Heart left ventricle (tissue), 16 donors: ENCODE results near the gene VAC14. TPM values are rescaled to one million over a fixed set of nuclear protein-coding genes. Genes with fewer than 3 reads are reported as not detected.

Experiments
- ATAC-seq, 4 donors: fragments of 200-7000 bp; cut with Tn5 transposase; one replicate each; pipeline ENCODE4 v1.9.1; 2020 to 2022; ENCODE audit warnings: moderate library complexity in 4 of 4, mild to moderate bottlenecking in 3 of 4, moderate number of reproducible peaks in 1 of 4
- DNase-seq, 5 donors: peaks; one replicate each; pipeline ENCODE4 v3.0.0-alpha.2; 2020
- H3K27ac ChIP-seq, 12 donors: fragments of 200-600 bp; sonication (generic) in 4 of 12; one replicate each; pipeline versions ENCODE4 v1.5.0 to v1.8.0; 2016 to 2022; ENCODE audit warnings: mild to moderate bottlenecking in 2 of 12
- H3K27me3 ChIP-seq, 9 donors: fragments of 200-600 bp; sonication (generic) in 2 of 9; one replicate each; pipeline versions ENCODE4 v1.5.1 to v1.8.0; 2016 to 2022; ENCODE audit warnings: mild to moderate bottlenecking in 3 of 9
- H3K36me3 ChIP-seq, 9 donors: fragments of 200-600 bp; sonication (generic) in 2 of 9; one replicate each; pipeline versions ENCODE4 v1.5.0 to v1.8.0; 2018 to 2022; ENCODE audit warnings: mild to moderate bottlenecking in 2 of 9
- H3K4me1 ChIP-seq, 12 donors: fragments of 200-600 bp; sonication (generic) in 4 of 12; one replicate each; pipeline versions ENCODE4 v1.5.0 to v1.8.0; 2016 to 2022; ENCODE audit warnings: mild to moderate bottlenecking in 3 of 12
- H3K4me3 ChIP-seq, 12 donors: fragments of 200-600 bp; sonication (generic) in 4 of 12; one replicate each; pipeline versions ENCODE4 v1.5.0 to v1.8.0; 2017 to 2022; ENCODE audit warnings: mild to moderate bottlenecking in 9 of 12, moderate library complexity in 4 of 12
- H3K9me3 ChIP-seq, 12 donors: fragments of 200-600 bp; sonication (generic) in 4 of 12; one replicate each; pipeline versions ENCODE4 v1.5.0 to v1.8.0; 2016 to 2022; ENCODE audit warnings: mild to moderate bottlenecking in 1 of 12
- POLR2A ChIP-seq, 2 donors: fragments of 450-650 bp; IDR thresholded peaks; one replicate each; pipeline ENCODE4 v1.6.1; 2017; ENCODE audit warnings: antibody characterized with exemption in 2 of 2, mild to moderate bottlenecking in 2 of 2, moderate library complexity in 2 of 2
- WGBS, 4 donors: extraction: QIAGEN DNeasy Blood & Tissue Kit in 2 of 4; methylation state at CpG; one replicate each; pipeline versions ENCODE4 v1.1.5 to v1.1.7; 2013 to 2018; 5-methylcytosine and 5-hydroxymethylcytosine counted together
- intact Hi-C, 10 donors: fragments of 100-400 bp; cut with DNase I; formaldehyde crosslinking; loops; one replicate each; pipeline versions ENCODE4 v1.11.1 to v1.14.2; 2022
- polyA plus RNA-seq, 2 donors: library from polyadenylated mRNA; stranded (reverse); fragments of 200-250 nt; gene quantifications; one replicate each; pipeline ENCODE4 v1.2.3, GENCODE V29; 2013
- total RNA-seq, 9 donors: library from RNA; depleted of rRNA in 2 of 9; stranded (reverse); fragments of >200 nt in 2 of 9; fragmentation: NEBNext Ultra II Directional in 3 of 9; extraction: Animal tissue kit (Norgen Biotek cat#: 25700) in 3 of 9; gene quantifications; one replicate each; pipeline versions ENCODE4 v1.1.0 to v1.2.4, GENCODE V29; 2016 to 2023
- TF ChIP-seq, protein P1 (sequence below), 12 donors: fragments of 200-600 bp; sonication (generic) in 4 of 12; IDR thresholded peaks; one replicate each; pipeline versions ENCODE4 v1.5.0 to v1.8.0; 2018 to 2022; ENCODE audit warnings: antibody characterized with exemption in 12 of 12, mild to moderate bottlenecking in 5 of 12
- donor health status: ischemic (EF 13 %, LVEDD 7.1; RV severe dilation, severe dysfunction).
- donor health status: healthy with polysubstance abuse.
- donor health status: DM: no; HTN: yes; CAD: no.
- donor health status: DM: no; HTN: no; CAD: no.
- donor health status: ischemic (EF 25% LVEDD 6.9; RV normal size, moderate dysfunction).
- donor health status: ischemic (EF 25% LVEDD 5.7; RV mildly dilated, moderate dysfunction).
- donor health status: healthy.
- donor health status: DM: yes; HTN: yes; CAD: no.
- donor health status: ischemic (EF 35%, LVEDD 5.7; RV mildly dilated, moderate dysfunction).
- donor health status: nonischemic (EF 11% LVEDD 7.7; RV severe dilation, severe dysfunction).
- donor health status: DM: yes; HTN: yes; CAD: no.
- donor health status: PGD.
- donor health status: ischemic (EF 29% LVEDD 5.4; RV normal size, mild dysfunction).
- donor health status: nonischemic (EF 23%, LVEDD 6.1; RV moderate dilation, normal function).

VAC14 gene
- total and polyA plus RNA-seq, 11 donors, result 13.9 to 48.0 (median 26.1) TPM

DNA sequence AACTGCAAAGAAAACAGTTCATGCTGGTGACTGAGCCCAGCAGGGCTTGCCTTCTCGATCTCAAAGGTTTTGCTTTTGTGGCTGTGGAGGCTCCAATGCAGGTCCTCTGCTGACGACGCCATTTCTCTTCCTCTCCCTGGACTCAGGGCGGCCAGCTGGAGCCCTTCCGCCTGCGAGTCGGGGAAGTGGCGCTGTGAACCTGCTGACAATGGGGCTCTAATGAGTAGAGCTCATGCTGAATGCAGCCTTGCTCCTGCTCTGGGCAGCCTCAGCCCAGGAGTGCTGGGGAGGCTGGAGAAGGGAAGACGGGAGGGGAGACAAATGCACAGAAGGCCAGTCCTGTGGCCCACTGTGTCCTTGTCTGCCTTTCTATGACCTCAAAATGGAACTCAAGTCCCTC lies 43.8 kb downstream of the VAC14 start:
- Histone ChIP-seq H3K36me3 (peaks cover 0 to 71% (median 27%) of the 10 kb centered on the region in 9 donors), H3K27ac (no peak overlapping the region), H3K9me3 (no peaks in the 10 kb centered on the region), H3K27me3 (no peaks in the 10 kb centered on the region), H3K4me3 (no peak overlapping the region), H3K4me1 (peaks cover 0 to 11% (median 5%) of the 10 kb centered on the region in 12 donors)
- intact Hi-C loops, result loop anchor here in 1 of 10 donors (10.0 kb wide), 1 partner anchor 232 kb away; the partner anchor contains the start of genes COG4 and SF3B3
- no peak for ATAC-seq
- WGBS, 4 donors, result 81 to 90% (median 83%) methylated on average over 9 of the region's 9 CpGs
- no peak for TF ChIP-seq POLR2A (IDR thresholded peaks at IDR 0.05)
- DNase-seq, result no peak

DNA sequence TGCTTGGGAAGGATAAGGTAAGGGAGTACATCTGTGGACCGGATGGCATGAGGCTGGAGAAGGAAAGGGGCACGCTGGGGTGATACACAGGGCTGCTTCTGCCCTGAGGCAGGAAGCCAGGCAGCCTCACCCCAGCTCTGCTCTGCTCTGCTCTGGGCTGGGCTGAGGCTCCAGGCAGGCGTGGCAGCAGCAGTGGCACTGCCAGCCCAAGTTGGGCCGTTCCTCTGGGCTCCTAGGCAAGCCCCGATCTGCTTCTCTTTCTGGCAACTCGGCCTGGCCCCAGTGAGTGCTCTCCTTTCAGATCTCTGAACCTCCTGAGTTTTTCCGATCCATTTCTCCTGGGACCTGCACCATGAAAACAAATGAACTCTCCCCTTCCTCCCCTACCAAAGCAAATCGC lies 44.9 kb downstream of the VAC14 start:
- H3K36me3 ChIP-seq, result peaks cover 0 to 60% (median 16%) of the 10 kb centered on the region in 9 donors
- DNase-seq, result no peak

DNA sequence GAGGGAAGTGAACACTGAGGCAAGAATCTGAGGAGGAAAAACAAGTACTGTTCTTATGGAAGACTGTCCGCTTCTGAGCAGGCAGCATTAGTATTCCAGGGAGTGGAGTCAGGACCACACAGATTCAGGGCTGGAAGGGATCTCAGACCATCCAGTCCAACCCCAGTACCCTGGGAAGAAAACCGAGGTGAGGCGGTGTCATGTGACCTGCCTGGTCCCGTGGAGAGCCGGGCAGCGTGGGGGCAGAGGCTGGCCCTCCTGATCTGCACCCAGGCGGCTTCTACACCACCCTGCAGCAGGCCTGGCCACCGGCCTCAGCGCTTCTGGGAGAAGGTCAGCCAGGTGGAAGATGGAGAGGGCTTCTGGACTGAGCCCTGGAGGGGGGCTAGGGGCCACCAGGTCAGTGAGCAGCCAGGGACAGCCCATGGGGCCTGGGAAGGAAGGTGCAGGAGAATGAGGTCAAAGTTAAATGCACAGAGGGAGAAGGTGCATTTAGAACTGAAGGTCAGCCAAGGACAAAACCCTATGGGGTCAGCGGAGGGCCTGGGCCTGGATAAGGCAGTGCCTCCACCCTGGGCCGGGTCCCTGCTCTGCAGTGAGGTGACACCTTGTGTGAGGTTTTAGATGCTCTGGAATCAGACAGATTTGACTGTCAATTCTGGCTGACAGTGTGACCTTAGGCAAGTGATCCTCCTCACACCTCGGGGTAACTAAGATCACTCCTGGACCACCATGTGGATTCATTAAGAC lies 45.9 kb downstream of the VAC14 start:
- intact Hi-C loops, result loop anchor here in 1 of 10 donors (10.0 kb wide), 1 partner anchor 230 kb away; the partner anchor contains the start of genes COG4 and SF3B3
- H3K4me1 ChIP-seq, result peaks cover 7 to 33% (median 25%) of the 10 kb centered on the region in 12 donors
- H3K4me3 ChIP-seq, result no peak overlapping the region
- no peak for TF ChIP-seq POLR2A (IDR thresholded peaks at IDR 0.05)
- TF ChIP-seq, protein P1, sequence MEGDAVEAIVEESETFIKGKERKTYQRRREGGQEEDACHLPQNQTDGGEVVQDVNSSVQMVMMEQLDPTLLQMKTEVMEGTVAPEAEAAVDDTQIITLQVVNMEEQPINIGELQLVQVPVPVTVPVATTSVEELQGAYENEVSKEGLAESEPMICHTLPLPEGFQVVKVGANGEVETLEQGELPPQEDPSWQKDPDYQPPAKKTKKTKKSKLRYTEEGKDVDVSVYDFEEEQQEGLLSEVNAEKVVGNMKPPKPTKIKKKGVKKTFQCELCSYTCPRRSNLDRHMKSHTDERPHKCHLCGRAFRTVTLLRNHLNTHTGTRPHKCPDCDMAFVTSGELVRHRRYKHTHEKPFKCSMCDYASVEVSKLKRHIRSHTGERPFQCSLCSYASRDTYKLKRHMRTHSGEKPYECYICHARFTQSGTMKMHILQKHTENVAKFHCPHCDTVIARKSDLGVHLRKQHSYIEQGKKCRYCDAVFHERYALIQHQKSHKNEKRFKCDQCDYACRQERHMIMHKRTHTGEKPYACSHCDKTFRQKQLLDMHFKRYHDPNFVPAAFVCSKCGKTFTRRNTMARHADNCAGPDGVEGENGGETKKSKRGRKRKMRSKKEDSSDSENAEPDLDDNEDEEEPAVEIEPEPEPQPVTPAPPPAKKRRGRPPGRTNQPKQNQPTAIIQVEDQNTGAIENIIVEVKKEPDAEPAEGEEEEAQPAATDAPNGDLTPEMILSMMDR (IDR thresholded peaks at IDR 0.05), result no peak
- H3K36me3 ChIP-seq, result peaks cover 0 to 53% (median 15%) of the 10 kb centered on the region in 9 donors
- H3K27ac ChIP-seq, result no peak overlapping the region
- no peaks in the 10 kb centered on the region for H3K27me3 ChIP-seq
- DNase-seq, result no peak
- H3K9me3 ChIP-seq, result no peaks in the 10 kb centered on the region
- ATAC-seq, result no peak
- 83 to 92% (median 88%) methylated on average over 12 of the region's 12 CpGs for WGBS, 4 donors

More for the DNA sequence above, 44.9 kb downstream of the VAC14 start:
- TF ChIP-seq, protein P1 (IDR thresholded peaks at IDR 0.05), result no peak
- no peak for TF ChIP-seq POLR2A (IDR thresholded peaks at IDR 0.05)
- 94 to 96% (median 95%) methylated on average over 8 of the region's 8 CpGs for WGBS, 4 donors
- no peak overlapping the region for H3K4me3 ChIP-seq
- no peaks in the 10 kb centered on the region for H3K27me3 ChIP-seq
- no peaks in the 10 kb centered on the region for H3K9me3 ChIP-seq
- H3K27ac ChIP-seq, result no peak overlapping the region
- H3K4me1 ChIP-seq, result peaks cover 7 to 22% (median 16%) of the 10 kb centered on the region in 12 donors
- no peak for ATAC-seq
- intact Hi-C loops, result loop anchor here in 1 of 10 donors (10.0 kb wide), 1 partner anchor 231 kb away; the partner anchor contains the start of genes COG4 and SF3B3

DNA sequence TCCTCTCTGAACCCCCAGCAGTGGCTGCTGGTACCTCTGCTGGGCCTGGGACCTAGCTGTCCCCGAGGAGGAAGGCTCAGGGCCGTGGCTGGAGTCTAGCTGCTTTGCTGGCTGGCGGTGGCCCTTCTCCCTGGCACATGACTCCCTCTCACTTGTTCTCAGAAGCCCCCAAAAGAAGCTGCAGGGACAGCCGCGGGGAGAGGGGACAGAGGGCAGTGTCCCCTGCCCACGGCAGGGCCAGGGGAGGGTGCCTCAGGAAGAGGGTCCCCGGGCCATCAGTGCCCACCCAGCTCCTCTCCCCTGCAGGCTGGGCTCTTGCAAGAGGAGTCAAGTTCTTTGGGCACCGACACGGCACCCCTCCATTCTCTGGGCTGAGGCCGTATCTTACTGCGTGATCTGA lies 46.6 kb downstream of the VAC14 start:
- TF ChIP-seq, protein P1 (IDR thresholded peaks at IDR 0.05), result no peak
- TF ChIP-seq POLR2A (IDR thresholded peaks at IDR 0.05), result no peak
- 93 to 96% (median 95%) methylated on average over 11 of the region's 11 CpGs for WGBS, 4 donors
- DNase-seq (no peak), ATAC-seq (no peak)
- intact Hi-C loops, result loop anchor here in 1 of 10 donors (10.0 kb wide), 1 partner anchor 230 kb away; the partner anchor contains the start of genes COG4 and SF3B3
- Histone ChIP-seq H3K27ac (no peak overlapping the region), H3K36me3 (peaks cover 0 to 47% (median 15%) of the 10 kb centered on the region in 9 donors), H3K4me1 (peaks cover 7 to 39% (median 26%) of the 10 kb centered on the region in 12 donors), H3K9me3 (no peaks in the 10 kb centered on the region), H3K27me3 (no peaks in the 10 kb centered on the region), H3K4me3 (no peak overlapping the region)
